Measurements from ENCODE around the gene NLRP13.

GRCh38 chr19:55947532-55947931 lies 15.4 kb upstream of the NLRP13 start, which contains the start of gene NLRP8:
- TF ChIP-seq, protein P1, sequence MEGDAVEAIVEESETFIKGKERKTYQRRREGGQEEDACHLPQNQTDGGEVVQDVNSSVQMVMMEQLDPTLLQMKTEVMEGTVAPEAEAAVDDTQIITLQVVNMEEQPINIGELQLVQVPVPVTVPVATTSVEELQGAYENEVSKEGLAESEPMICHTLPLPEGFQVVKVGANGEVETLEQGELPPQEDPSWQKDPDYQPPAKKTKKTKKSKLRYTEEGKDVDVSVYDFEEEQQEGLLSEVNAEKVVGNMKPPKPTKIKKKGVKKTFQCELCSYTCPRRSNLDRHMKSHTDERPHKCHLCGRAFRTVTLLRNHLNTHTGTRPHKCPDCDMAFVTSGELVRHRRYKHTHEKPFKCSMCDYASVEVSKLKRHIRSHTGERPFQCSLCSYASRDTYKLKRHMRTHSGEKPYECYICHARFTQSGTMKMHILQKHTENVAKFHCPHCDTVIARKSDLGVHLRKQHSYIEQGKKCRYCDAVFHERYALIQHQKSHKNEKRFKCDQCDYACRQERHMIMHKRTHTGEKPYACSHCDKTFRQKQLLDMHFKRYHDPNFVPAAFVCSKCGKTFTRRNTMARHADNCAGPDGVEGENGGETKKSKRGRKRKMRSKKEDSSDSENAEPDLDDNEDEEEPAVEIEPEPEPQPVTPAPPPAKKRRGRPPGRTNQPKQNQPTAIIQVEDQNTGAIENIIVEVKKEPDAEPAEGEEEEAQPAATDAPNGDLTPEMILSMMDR (IDR thresholded peaks at IDR 0.05) = no peak
- TF ChIP-seq EP300 (IDR thresholded peaks at IDR 0.05) (no peak), POLR2A (IDR thresholded peaks at IDR 0.05) (no peak)
